OCI-LY3 (cell line): ENCODE results near the gene RBM19.

Experiments
- H2AFZ ChIP-seq: fragments of 200-600, 300-600 bp; shearing (Covaris generic); 2 replicates; pipeline ENCODE4 v1.6.0; 2014; ENCODE audit warnings: antibody characterized with exemption, low read depth, low read length
- H3K27ac ChIP-seq: fragments of 200-600, 300-600 bp; sonication (generic); 2 replicates; pipeline ENCODE4 v1.5.1; 2014; ENCODE audit warnings: mild to moderate bottlenecking, low read length, moderate library complexity, mixed read lengths
- H3K27me3 ChIP-seq: fragments of 200-600, 300-600 bp; sonication (generic); 2 replicates; pipeline ENCODE4 v1.6.1; 2014; ENCODE audit warnings: low read depth, low read length, mixed read lengths
- H3K36me3 ChIP-seq: fragments of 200-600, 300-600 bp; sonication (generic); replicated peaks from 2 replicates; pipeline ENCODE3; 2014; ENCODE audit warnings: low read depth, low read length, mixed read lengths
- H3K4me1 ChIP-seq: fragments of 300-600, 200-600 bp; sonication (generic); 2 replicates; pipeline ENCODE4 v1.6.1; 2014; ENCODE audit warnings: low read length, mixed read lengths
- H3K4me2 ChIP-seq: fragments of 200-600, 300-600 bp; sonication (generic); 2 replicates; pipeline ENCODE4 v1.6.1; 2014; ENCODE audit warnings: low read length, mixed read lengths
- H3K4me3 ChIP-seq: fragments of 300-600, 200-600 bp; sonication (generic); 2 replicates; pipeline ENCODE4 v1.5.1; 2014; ENCODE audit warnings: antibody characterized with exemption, mild to moderate bottlenecking, low read length, moderate library complexity
- H3K79me2 ChIP-seq: fragments of 300-600, 200-600 bp; shearing (Covaris generic); 2 replicates; pipeline ENCODE4 v1.6.1; 2014; ENCODE audit warnings: mild to moderate bottlenecking, low read length, mixed read lengths
- H3K9ac ChIP-seq: fragments of 300-600, 200-600 bp; shearing (Covaris generic); 2 replicates; pipeline ENCODE4 v1.6.0; 2014; ENCODE audit warnings: mild to moderate bottlenecking, low read length, moderate library complexity
- H3K9me3 ChIP-seq: fragments of 200-600, 300-600 bp; shearing (Covaris generic); 2 replicates; pipeline ENCODE4 v1.6.1; 2014; ENCODE audit warnings: low read length, mixed read lengths; ENCODE audit not compliant: insufficient read depth
- H4K20me1 ChIP-seq: fragments of 200-600, 300-600 bp; sonication (generic); 2 replicates; pipeline ENCODE4 v1.6.1; 2016; ENCODE audit warnings: low read length, mixed read lengths; ENCODE audit not compliant: insufficient read depth
- EZH2phosphoT487 ChIP-seq: fragments of 200-600 bp; shearing (Covaris generic); IDR thresholded peaks from 2 replicates; pipeline ENCODE4 v1.6.1; 2018; ENCODE audit warnings: antibody characterized with exemption, mixed run types, low read depth
- TF ChIP-seq, protein P1 (sequence below): fragments of 200-600, 300-600 bp; sonication (generic); IDR thresholded peaks from 2 replicates; pipeline ENCODE4 v1.5.1; 2014; ENCODE audit warnings: antibody characterized with exemption, low read length, low read depth

The RBM19 gene

DNA sequence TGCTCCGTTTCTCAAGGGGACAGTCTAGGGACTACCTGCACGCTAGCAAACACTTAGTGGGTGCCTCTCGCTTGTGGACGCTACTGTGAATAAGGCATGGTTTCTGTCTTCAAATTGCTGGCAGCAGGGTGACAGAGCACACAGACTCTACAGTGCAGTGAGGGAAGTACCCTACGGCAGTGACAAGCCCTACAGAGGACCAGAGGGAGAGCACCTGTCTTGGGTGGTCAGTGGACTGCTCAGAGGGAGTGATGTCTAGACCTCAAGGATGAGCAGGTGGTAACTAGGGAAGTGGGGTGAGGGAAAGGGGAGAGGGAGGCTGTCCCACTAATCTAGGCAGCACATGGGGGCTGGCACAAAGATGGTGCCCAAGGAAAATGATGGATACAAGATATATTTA lies 160.5 kb downstream of the RBM19 start:
- H3K4me1 ChIP-seq, result no peaks in the 10 kb centered on the region
- H3K36me3 ChIP-seq, result no peaks in the 10 kb centered on the region
- H3K4me3 ChIP-seq, result no peak overlapping the region
- TF ChIP-seq, protein P1, sequence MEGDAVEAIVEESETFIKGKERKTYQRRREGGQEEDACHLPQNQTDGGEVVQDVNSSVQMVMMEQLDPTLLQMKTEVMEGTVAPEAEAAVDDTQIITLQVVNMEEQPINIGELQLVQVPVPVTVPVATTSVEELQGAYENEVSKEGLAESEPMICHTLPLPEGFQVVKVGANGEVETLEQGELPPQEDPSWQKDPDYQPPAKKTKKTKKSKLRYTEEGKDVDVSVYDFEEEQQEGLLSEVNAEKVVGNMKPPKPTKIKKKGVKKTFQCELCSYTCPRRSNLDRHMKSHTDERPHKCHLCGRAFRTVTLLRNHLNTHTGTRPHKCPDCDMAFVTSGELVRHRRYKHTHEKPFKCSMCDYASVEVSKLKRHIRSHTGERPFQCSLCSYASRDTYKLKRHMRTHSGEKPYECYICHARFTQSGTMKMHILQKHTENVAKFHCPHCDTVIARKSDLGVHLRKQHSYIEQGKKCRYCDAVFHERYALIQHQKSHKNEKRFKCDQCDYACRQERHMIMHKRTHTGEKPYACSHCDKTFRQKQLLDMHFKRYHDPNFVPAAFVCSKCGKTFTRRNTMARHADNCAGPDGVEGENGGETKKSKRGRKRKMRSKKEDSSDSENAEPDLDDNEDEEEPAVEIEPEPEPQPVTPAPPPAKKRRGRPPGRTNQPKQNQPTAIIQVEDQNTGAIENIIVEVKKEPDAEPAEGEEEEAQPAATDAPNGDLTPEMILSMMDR, result no peak
- TF ChIP-seq EZH2phosphoT487, result no peak
- no peaks in the 10 kb centered on the region for H3K9me3 ChIP-seq
- no peaks in the 10 kb centered on the region for H3K27me3 ChIP-seq
- no peak overlapping the region for H2AFZ ChIP-seq
- no peaks in the 10 kb centered on the region for H4K20me1 ChIP-seq
- no peak overlapping the region for H3K9ac ChIP-seq
- no peaks in the 10 kb centered on the region for H3K79me2 ChIP-seq
- no peak overlapping the region for H3K4me2 ChIP-seq
- no peak overlapping the region for H3K27ac ChIP-seq

DNA sequence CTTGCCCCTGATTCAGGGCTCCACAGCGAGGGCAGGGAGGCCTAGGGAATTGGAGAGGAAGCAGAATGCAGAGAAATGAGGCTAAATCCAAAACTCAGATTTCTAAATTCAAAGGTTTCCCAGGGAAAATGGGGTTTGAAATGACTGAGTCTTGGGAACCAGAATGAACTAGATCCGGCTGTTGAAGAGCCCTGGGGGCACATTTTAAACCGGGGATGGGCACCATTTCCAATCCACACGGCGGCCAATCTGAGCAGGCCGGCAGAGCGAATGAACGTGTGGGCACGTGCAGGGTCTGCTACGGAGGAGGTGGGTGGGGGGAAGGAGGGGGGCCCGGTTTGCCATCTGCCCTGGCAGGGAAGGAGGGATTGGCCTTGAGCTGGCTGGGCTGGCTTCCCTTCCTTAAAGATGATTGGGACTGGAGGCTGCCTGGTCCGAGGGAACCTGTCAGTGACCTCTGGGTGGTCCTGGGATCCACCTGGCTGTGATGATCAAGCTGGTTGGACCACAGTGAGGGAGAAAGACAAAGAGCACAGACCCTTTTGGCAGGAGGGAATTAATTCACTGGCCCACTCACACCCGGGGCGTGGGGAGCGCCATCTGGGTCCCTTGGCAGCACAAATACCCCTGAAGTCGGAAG lies 161.0 kb downstream of the RBM19 start:
- no peak overlapping the region for H3K4me2 ChIP-seq
- H3K27ac ChIP-seq, result no peak overlapping the region
- H3K4me1 ChIP-seq, result no peaks in the 10 kb centered on the region
- H3K4me3 ChIP-seq, result no peak overlapping the region
- no peak overlapping the region for H2AFZ ChIP-seq
- H3K27me3 ChIP-seq, result no peaks in the 10 kb centered on the region
- H4K20me1 ChIP-seq, result no peaks in the 10 kb centered on the region
- no peak overlapping the region for H3K9ac ChIP-seq
- no peaks in the 10 kb centered on the region for H3K9me3 ChIP-seq
- no peak for TF ChIP-seq EZH2phosphoT487
- TF ChIP-seq, protein P1, result no peak
- H3K36me3 ChIP-seq, result no peaks in the 10 kb centered on the region
- H3K79me2 ChIP-seq, result no peaks in the 10 kb centered on the region

DNA sequence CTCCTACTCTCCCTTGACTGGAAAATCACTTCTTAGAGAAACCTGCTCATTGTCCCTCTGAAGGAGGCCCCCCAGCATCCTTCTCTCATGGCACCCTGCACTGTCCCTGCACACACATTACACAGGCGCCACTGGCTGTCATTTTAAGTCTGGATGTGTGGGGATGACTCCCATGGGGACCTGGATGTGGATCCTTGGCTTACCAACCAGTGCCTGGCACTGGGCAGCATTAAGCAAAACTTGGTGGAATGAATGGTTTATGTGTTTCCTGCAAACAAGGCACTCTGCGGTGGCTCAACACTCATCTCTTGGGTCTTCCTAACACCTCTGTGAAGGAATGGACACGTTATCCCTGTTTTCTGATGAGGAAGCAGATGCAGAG lies 162.4 kb downstream of the RBM19 start:
- H3K79me2 ChIP-seq, result no peaks in the 10 kb centered on the region
- no peak overlapping the region for H2AFZ ChIP-seq
- H4K20me1 ChIP-seq, result no peaks in the 10 kb centered on the region
- TF ChIP-seq, protein P1, result no peak
- no peak for TF ChIP-seq EZH2phosphoT487
- H3K4me1 ChIP-seq, result no peaks in the 10 kb centered on the region
- H3K9ac ChIP-seq, result no peak overlapping the region
- H3K27ac ChIP-seq, result no peak overlapping the region
- no peaks in the 10 kb centered on the region for H3K9me3 ChIP-seq
- H3K27me3 ChIP-seq, result no peaks in the 10 kb centered on the region
- no peak overlapping the region for H3K4me2 ChIP-seq
- no peak overlapping the region for H3K4me3 ChIP-seq
- no peaks in the 10 kb centered on the region for H3K36me3 ChIP-seq

DNA sequence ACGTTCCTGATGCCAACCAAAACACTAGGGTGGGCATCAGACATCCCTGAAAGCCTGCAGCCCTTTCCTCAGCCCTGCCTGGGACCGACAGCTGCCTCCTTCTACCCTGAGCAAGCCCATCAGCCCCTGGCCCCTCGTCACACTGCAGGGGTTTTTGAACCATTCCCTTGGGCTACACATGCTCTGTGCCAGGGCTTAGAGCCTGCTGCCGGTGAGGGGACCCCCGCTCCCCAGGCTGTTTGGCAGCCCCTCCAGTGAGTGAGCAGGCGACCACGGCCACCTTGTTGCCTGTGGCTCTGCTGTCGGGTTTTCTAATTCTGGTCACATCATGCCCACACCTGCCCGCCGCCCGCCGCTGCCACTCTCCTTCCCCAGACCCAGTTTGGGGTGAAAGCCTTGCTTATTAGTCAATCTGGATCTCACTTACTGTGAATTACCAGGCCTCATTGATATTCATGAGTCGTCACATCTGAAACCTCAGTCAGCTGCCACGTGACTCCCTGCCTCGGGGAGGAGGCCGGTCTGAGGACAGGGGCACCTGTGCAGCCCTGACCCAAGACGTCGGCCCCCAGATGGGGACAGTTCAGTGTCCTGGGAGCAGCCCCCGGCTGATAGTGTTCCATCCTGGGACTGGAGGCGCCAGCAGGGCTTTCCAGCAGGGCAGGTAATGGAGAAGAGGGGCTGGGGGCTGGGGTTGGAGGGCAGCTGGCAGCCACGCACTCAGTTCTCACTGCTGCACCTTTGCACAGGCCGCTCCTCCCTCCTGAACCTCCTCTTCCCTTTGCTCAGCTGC lies 163.0 kb downstream of the RBM19 start:
- Histone ChIP-seq H3K27me3 (no peaks in the 10 kb centered on the region), H4K20me1 (no peaks in the 10 kb centered on the region), H3K4me1 (no peaks in the 10 kb centered on the region), H3K79me2 (no peaks in the 10 kb centered on the region), H2AFZ (no peak overlapping the region), H3K27ac (no peak overlapping the region), H3K36me3 (no peaks in the 10 kb centered on the region), H3K4me3 (no peak overlapping the region), H3K4me2 (no peak overlapping the region), H3K9ac (no peak overlapping the region), H3K9me3 (no peaks in the 10 kb centered on the region)
- TF ChIP-seq, protein P1, result no peak
- TF ChIP-seq EZH2phosphoT487, result no peak
